Right atrium auricular region (tissue), 2 donors: ENCODE data around the gene CFAP20DC. TPM values are rescaled to one million over a fixed set of nuclear protein-coding genes. Genes with fewer than 3 reads are reported as not detected.

Experiments used
- DNase-seq: peaks from one replicate; pipeline ENCODE4 v3.0.0-alpha.2; 2019; ENCODE audit warnings: low spot score
- H3K27ac ChIP-seq, 2 donors: fragments of 200-600 bp; sonication (generic); 1 replicate in 1 of 2; 2 replicates in 1 of 2; pipeline ENCODE4 v1.5.1; 2016 to 2019
- H3K27me3 ChIP-seq, 2 donors: fragments of 200-600 bp; sonication (generic); one replicate each; pipeline versions ENCODE4 v1.5.1 to v1.6.0; 2017 to 2019
- H3K36me3 ChIP-seq: fragments of 200-600 bp; sonication (generic); one replicate; pipeline ENCODE4 v1.5.1; 2016
- H3K4me1 ChIP-seq, 2 donors: fragments of 200-600 bp; sonication (generic); one replicate each; pipeline versions ENCODE4 v1.5.1 to v1.6.0; 2017 to 2019
- H3K4me3 ChIP-seq, 2 donors: fragments of 200-600 bp; sonication (generic); 1 replicate in 1 of 2; 2 replicates in 1 of 2; pipeline ENCODE4 v1.5.1; 2017 to 2019; ENCODE audit warnings: mild to moderate bottlenecking in 1 of 2, moderate library complexity in 1 of 2
- H3K9me3 ChIP-seq, 2 donors: fragments of 200-600 bp; sonication (generic); one replicate each; pipeline ENCODE4 v1.5.1; 2019
- total RNA-seq, 2 donors: library from RNA; depleted of rRNA; stranded (reverse); fragments of >200 nt; gene quantifications; one replicate each; pipeline ENCODE4 v1.1.0, GENCODE V29; 2016
- TF ChIP-seq, protein P1 (sequence below), 2 donors: fragments of 200-600 bp; sonication (generic); IDR thresholded peaks; one replicate each; pipeline ENCODE4 v1.5.1; 2019; ENCODE audit warnings: antibody characterized with exemption in 2 of 2

The CFAP20DC gene
- total RNA-seq, 2 donors from 2014 or later, result not detected

- H3K36me3 ChIP-seq, result no peaks in the 10 kb centered on the region
- H3K27me3 ChIP-seq, result no peaks in the 10 kb centered on the region
- no peaks in the 10 kb centered on the region for H3K9me3 ChIP-seq
- no peaks in the 10 kb centered on the region for H3K4me1 ChIP-seq
- DNase-seq, result no peak
- H3K4me3 ChIP-seq, result no peak overlapping the region
- no peak overlapping the region for H3K27ac ChIP-seq
- TF ChIP-seq, protein P1, sequence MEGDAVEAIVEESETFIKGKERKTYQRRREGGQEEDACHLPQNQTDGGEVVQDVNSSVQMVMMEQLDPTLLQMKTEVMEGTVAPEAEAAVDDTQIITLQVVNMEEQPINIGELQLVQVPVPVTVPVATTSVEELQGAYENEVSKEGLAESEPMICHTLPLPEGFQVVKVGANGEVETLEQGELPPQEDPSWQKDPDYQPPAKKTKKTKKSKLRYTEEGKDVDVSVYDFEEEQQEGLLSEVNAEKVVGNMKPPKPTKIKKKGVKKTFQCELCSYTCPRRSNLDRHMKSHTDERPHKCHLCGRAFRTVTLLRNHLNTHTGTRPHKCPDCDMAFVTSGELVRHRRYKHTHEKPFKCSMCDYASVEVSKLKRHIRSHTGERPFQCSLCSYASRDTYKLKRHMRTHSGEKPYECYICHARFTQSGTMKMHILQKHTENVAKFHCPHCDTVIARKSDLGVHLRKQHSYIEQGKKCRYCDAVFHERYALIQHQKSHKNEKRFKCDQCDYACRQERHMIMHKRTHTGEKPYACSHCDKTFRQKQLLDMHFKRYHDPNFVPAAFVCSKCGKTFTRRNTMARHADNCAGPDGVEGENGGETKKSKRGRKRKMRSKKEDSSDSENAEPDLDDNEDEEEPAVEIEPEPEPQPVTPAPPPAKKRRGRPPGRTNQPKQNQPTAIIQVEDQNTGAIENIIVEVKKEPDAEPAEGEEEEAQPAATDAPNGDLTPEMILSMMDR (IDR thresholded peaks at IDR 0.05), result no peak
These were observed 255.9 kb downstream of the CFAP20DC start for GRCh38 chr3:58793938-58794337.

DNA sequence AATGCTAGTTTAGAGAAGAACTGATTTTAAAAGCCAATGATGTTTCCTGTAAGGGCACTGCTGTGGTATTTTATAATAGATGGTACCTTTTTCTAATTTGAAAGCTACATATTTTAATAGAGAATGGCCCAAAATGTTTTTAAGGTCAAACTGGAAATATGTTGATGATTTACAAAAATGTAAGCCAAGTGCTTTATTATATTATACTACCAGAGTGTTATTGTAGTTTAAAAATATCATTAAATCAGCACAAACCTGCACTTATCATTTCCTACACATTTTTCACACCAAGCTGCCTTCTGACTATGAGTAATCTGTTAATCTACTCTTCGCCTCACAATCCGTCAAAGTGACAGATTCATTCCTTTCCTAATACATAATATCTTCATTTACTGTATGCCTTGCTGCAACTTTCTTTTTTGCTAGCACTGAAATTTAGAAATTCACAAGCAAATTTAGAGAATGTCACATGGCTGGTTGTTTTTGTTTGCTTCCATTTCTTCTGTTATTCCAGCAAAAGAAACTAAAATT lies 256.8 kb downstream of the CFAP20DC start:
- Histone ChIP-seq H3K27ac (no peak overlapping the region), H3K4me1 (no peaks in the 10 kb centered on the region), H3K9me3 (no peaks in the 10 kb centered on the region), H3K27me3 (no peaks in the 10 kb centered on the region), H3K4me3 (no peak overlapping the region), H3K36me3 (no peaks in the 10 kb centered on the region)
- TF ChIP-seq, protein P1 (IDR thresholded peaks at IDR 0.05), result no peak
- no peak for DNase-seq

DNA sequence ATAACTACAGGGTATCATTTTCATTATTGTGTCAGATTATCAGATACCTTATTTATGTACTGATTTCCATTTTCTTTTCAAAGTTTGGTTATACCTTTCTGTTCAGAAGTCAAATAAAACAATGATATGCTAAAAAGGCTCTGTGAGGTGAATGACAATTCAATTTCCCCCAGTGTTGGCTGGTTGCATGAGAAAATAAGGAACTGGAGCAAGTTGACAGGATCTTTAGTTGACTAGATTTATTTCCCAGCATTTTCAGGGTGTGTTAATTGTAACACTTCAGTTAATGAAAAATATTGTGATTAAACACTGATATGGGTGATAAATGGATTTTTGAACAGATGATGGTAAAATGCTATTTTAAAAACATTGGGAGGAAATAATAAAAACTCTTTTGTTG lies 260.4 kb downstream of the CFAP20DC start:
- Histone ChIP-seq H3K27ac (no peak overlapping the region), H3K4me1 (no peaks in the 10 kb centered on the region), H3K9me3 (no peaks in the 10 kb centered on the region), H3K4me3 (no peak overlapping the region), H3K36me3 (no peaks in the 10 kb centered on the region), H3K27me3 (no peaks in the 10 kb centered on the region)
- DNase-seq, result no peak
- TF ChIP-seq, protein P1 (IDR thresholded peaks at IDR 0.05), result no peak

- TF ChIP-seq, protein P1 (IDR thresholded peaks at IDR 0.05), result no peak
- peaks cover 0 to 18% of the 10 kb centered on the region in 2 donors for H3K9me3 ChIP-seq
These were observed 264.9 kb downstream of the CFAP20DC start for GRCh38 chr3:58784888-58785287.

DNA sequence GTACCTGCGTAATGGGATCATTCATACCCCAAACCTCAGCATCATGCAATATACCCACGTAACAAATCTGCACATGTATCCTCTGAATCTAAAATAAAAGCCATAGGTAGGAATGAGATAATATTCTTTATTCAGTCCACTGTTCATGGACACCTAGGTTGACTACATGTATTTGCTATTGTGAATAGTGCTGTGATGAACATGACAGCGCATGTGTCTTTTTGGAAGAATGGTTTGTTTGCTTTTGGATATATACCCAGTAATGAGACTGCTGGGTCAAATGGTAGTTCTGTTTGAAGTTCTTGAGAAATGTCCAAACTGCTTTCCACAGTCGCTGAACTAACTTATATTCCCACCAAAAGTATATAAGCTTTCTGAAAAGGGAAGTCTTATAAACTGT lies 265.4 kb downstream of the CFAP20DC start:
- Histone ChIP-seq H3K27ac (no peak overlapping the region), H3K4me1 (no peaks in the 10 kb centered on the region), H3K36me3 (no peaks in the 10 kb centered on the region), H3K4me3 (no peak overlapping the region), H3K27me3 (no peaks in the 10 kb centered on the region), H3K9me3 (peaks cover 0 to 23% of the 10 kb centered on the region in 2 donors)
- TF ChIP-seq, protein P1 (IDR thresholded peaks at IDR 0.05), result no peak
- no peak for DNase-seq

More at GRCh38 chr3:58784888-58785287, 264.9 kb downstream of the CFAP20DC start:
- DNase-seq, result no peak
- Histone ChIP-seq H3K4me1 (no peaks in the 10 kb centered on the region), H3K4me3 (no peak overlapping the region), H3K27me3 (no peaks in the 10 kb centered on the region), H3K36me3 (no peaks in the 10 kb centered on the region), H3K27ac (no peak overlapping the region)

GRCh38 chr3:58783845-58784244 lies 266.0 kb downstream of the CFAP20DC start:
- Histone ChIP-seq H3K9me3 (peaks cover 0 to 29% of the 10 kb centered on the region in 2 donors), H3K4me3 (no peak overlapping the region), H3K4me1 (no peaks in the 10 kb centered on the region), H3K27me3 (no peaks in the 10 kb centered on the region), H3K36me3 (no peaks in the 10 kb centered on the region), H3K27ac (no peak overlapping the region)
- DNase-seq, result no peak
- TF ChIP-seq, protein P1 (IDR thresholded peaks at IDR 0.05), result no peak
